ENCODE results near the gene FAM219A. TPM values are rescaled to one million over a fixed set of nuclear protein-coding genes. Genes with fewer than 3 reads are reported as not detected.

Gene FAM219A
- total RNA-seq, 1 donor from 2014 or later: 4.6 TPM

DNA sequence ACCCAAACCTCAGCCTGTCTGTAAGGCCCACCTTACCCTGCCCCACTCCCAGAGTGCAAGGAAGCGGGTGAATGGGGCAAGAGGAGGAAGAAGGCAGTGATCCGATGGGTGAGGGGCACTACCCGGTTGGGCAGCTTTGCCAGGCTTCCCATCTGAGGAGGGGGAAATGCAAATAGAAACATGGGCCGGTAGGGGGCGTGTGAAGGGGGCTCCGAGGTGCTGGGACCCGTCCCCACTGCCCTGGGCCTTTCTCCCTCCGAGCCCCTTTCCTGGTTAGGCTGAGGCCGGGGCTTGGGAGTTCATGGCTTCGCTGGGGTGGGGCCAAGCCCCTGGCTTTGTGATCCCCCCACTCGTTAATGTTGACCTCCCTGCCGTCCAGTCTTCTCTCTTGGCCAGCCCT lies 58.1 kb downstream of the FAM219A start:
- DNase-seq: no peak

DNA sequence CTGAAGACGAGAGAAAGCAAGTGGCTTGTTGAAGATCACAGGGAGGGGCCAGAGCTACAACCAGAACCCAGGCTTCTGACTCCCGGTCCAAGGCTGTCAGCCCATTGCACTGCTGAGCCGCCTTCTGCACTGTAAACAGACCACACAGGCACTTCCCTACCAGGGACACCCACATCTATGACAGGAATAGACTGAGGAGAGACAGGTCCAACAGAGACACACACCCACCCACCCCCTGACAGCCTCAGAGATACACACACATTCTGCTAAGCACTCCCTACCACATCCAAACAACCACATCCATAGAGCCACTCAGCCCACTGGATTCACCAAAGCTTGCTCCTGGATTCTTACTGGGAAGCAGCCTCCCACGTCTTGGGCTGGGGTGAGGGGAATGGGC lies 58.6 kb downstream of the FAM219A start:
- DNase-seq: no peak

DNA sequence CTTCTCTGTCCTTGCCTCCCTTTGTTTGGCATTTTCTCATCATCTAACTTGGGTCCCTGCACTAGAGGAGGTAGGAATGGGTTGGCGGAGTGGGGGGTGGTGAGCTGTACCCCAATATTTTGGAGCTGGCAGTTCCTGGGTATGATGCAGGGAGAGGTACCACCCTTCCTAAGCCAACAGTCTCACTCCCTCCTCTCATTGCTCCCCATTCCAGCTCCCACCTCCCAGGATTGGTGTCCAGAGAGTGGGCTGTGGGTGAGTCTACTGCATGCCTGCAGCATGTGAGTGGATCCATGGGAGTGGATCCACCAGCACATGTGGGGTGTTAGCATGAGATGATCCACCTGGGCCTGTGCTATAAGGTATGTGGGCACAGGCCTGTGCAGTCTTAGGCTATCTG lies 59.5 kb downstream of the FAM219A start:
- DNase-seq: no peak

DNA sequence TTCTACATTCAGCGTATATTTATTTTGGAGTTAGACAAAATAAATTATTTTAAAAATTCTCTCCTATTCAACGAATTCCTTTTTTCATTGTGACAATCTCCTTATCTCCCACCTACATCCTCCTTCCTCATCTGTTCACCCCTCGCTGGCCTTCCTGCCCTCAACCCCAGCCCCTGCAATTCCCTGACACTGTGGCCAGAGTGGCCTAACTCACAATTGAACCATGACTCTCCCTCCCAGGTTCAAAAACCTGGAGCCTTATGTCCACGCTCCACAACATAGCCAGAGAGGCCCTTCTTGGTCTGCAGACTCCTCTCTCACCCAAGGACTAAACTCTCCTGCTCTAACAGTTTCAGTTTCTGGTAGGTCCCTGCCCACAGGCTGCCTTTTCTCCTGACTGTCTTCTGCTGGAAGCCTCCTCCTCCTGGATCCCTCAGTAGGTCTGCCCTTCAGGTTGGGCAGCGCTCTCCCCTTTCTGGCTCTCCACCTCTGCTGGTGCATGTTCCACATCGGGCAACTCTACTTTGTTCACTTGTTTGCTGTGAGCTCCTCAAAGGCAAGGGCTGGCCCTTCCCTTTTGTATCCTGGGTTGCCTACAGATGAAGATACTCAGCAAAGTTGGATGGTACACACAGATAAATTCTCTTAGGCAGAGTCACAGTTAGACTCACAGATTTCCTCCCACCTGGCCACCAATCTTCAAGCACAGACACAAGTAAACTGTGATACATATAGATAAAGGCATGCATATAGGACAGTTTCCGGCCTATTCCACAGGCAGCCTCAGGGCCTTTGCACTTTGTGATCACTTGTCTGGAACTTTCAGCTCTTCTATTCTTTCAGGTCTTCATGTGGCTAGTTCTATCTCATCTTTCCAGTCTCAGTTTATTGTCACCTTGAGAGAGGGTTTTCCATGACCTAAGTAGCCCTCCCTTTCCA lies 61.8 kb downstream of the FAM219A start:
- DNase-seq: no peak

DNA sequence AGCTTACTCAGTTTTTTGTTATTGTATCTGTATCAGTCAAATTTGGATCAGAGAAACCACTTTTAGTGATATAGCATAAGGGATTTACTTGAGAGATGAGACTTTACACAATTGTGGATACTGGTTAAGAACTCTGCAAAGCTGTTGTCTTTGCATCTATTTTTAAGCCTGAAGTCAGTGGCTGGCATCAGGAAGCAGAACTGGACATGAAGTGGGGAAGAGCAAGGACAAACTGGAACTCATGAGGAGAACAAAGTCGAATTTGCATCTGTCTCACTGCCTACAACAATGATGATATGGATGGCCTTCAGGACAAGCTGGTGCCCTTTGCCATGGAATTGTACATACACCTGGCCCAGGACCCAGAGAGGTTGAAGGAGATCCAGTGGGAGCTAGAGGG lies 65.9 kb downstream of the FAM219A start:
- no peak for DNase-seq

DNA sequence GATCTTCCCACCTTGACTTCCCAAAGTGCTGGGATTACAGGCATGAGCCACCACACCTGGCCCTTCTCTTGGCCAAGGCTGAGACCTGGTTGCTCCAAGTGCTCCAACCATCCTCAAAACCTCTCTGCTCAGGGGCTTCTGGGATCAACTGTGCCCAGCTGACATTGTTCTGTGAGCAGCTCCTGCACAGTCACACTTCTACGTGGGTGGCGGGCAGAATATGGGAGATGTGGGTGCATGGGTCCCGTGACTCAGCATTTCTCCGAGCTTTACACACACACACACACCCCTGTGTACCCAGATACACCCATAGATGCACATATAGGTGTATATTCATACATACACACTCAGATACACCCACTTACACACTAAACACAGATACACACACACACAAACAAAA lies 71.1 kb downstream of the FAM219A start:
- DNase-seq: no peak

DNA sequence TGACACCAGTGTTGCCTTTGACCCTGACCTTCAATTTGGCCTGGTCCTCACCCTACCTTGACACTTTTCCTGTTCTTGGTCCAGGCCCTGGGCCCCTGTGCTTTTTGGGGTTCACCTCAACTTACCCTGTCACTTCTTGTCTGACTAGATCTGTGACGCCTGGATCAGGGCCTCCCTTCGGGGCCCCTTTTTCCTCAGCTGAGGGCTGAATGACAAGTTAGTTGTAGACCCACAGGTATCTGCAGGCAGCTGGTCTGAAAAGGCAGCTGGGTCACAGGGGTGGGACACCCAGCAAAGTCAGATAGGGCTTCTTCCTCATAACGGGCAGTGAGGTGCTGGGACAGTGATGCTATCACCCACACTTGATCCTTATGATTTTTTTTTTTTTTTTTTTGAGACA lies 71.7 kb downstream of the FAM219A start:
- DNase-seq: no peak

DNA sequence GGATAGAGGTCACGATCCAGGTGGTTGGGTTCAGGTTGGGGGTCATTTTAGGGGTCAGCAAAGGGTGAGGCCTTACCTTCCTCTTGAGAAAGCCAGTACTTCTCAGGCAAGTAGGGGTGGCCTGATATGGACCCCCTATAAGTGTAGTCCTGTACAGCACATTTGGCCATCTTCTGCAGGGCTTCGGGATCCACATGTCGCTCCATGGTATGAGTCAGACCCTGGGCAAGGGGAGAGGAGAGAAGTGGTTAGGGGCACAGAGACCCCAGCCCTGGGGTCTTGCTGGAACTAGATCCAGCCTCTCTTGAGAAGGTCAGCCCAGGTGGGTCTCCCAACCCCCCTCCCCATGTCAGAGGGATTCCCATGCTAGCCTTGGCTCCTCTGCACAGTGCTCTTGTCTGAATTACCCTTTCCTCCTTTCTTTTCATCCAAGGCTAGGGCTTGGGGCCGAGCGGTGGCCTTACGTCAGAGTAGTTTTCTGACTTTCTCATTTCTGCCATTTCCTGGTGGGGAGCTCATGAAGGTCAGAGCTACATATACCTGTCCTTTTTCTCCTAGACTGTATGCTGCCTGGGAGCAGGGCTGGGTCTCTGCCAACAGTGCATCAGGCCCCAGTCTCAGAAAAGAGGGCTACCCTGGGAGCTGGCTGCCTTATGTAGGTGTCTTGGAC lies 72.7 kb downstream of the FAM219A start:
- DNase-seq: no peak

DNA sequence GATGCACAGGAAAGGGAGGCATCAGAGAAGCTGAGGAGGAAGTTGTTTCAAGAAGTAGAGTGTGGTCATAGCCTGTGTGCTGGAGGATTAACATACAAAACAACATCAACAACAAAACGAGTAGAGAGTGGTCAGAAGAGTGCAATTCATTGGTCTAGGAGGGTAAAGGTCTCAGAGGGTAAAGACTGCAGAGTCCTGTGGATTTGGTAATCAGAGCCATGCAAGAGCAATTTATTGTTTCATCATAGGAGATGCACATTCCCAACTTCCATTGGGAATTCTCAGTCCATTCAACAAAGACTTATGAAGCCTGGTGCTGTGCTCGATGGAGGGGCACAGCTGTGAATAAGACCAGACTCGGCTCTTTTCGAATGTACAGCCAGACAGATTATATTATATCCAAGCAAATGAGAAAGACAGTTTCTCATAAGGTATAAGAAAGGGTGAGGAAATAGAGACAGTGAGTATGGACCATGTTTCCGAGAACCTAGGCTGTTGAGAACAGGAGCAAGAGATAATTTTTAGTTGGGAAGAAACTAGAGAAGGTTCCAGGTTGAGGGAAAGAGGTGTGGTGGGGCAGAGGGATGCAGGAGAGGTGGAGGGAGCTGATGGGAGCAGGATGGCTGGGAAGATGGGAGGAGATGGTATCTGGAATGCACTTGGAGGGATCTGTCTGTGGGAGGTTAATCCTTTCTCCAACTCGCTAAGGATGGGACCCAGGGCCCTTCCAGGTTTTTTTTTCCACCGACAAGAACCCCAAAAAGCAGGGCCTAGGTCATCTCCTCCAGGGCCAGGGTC lies 73.8 kb downstream of the FAM219A start:
- no peak for DNase-seq

DNA sequence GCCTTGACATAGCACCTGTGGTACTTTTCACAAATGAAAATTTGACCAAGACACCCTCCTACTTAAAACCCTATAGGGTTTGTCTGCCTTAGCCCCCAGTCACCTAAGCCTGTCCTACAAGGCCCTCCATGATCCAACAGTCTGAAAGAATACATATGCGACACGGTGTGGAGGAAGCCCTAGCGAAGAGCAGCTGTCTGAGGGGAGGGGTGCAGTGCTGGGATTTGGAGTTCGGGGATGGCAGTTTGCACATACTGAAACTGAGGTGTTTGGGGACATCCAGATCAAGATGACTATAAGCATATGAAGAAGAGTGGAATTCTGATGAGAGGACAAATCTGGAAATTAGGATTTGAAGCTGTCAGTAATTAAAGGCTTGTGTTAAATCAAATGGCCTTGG lies 74.5 kb downstream of the FAM219A start:
- DNase-seq: no peak

DNA sequence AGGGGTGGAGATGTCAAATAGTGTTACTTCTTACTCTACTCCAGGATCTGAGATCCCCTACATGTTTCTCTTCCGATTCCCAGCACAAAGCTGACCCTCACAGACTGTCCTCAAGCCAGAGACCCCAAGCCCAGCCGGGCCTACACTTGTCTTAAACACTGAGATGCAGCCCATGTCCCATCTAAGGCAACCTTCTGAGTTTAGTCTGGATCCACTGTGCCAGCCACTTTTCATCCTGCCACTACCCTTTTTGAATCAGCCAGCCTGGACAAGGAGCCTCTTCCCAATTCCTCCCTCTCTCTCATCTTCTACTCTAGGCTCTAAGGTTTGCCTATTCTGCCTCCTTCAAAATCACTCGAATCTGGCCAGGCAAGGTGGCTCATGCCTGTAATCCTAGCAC lies 75.5 kb downstream of the FAM219A start:
- DNase-seq: no peak

DNA sequence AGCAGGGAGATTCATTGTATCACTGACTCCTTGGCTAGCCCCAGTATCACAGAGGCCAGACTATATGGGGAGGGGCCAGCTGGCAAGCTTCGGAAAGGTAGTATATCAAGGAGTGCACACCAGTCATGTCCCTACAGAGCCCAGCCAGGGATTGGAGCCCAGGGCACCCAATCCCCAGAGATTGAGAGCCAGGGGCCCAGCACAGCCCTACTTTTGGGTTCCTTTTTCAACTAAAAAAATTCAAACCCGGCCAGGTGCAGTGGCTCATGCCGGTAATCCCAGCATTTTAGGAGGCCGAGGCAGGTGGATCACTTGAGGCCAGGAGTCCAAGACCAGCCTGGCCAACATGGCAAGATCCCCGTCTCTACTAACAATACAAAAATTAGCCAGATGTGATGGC lies 76.3 kb downstream of the FAM219A start:
- no peak for DNase-seq

DNA sequence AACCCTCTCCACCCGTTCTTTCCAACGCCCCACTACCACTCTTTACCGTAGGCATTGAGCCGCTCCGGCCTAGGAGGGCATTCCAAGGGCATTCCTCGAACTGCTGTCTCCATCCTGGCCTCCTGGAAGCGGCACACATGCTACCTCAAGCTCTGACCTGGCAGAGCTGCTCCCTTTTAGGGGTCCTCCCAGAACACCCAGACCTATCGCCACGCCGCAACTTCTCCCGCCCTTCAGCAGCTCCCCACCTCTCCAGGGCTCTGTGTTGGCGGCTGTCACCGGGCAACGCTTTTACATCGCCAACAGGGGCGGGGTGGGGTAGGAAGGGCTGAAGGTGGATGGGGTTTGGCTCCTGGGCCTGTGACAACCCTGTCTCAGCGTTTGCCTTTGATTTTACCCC lies 77.0 kb downstream of the FAM219A start:
- DNase-seq: no peak

DNA sequence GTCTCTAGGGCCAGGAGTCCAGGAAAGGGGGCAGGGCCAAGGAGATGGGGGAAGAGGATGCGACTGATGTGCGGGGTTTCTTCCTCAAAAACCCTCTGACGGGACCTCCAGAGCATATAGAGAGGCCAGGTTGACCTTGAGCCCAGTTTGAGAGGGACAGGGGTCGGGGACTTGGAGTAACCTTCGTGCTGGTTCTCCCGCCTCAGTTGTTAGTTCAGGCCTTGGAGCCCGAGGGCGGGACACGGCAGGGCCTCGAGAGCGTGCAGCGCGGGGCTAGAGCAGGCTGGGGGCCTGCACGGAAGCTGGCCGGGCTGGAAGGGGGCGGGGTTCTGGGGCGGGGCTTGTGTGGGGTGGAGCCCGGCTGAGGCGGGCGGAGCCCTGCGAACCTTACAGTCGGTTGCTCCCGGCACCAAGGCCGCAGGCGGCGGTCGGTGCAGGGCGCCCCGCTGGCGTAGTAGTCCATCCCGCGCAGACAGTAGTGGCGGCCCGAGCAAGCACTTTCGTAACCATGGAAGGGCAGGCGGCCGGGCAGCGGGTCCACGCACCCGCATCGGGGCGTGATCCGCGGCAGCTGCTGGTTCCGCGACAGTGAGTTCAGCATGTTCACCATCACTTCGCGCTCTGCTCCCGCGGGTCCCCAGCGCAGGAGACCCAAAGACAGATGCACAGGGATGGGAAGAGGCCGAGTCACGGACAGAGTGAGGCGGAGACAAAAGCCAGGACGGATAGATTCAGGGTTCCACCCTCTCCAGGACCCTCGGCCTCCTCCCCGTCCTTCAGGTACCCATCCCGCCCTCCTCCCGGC lies 77.7 kb downstream of the FAM219A start:
- no peak for DNase-seq

DNA sequence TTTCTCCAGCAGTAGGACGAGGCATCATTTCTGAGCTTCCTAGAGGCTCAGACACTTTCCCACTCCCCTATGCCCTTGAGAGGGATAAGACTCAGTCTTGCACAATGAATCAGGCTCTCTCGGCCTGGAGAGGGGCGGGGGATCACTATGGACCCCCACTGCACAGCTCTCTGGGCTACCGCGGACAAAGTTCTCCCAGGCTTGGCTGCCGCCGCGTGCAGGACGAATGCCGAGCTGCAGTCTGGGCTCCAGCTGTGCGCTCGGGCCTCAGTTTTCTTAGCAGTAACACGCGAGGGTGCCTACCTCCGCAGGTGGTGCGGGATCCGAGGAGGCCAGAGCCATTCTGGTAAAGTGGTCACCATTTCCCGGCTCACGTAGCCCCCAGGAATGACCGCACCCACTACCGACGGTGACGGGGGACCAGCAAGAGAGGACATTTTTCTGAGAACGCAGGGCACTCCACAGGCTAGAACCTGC lies 78.3 kb downstream of the FAM219A start:
- DNase-seq: no peak

DNA sequence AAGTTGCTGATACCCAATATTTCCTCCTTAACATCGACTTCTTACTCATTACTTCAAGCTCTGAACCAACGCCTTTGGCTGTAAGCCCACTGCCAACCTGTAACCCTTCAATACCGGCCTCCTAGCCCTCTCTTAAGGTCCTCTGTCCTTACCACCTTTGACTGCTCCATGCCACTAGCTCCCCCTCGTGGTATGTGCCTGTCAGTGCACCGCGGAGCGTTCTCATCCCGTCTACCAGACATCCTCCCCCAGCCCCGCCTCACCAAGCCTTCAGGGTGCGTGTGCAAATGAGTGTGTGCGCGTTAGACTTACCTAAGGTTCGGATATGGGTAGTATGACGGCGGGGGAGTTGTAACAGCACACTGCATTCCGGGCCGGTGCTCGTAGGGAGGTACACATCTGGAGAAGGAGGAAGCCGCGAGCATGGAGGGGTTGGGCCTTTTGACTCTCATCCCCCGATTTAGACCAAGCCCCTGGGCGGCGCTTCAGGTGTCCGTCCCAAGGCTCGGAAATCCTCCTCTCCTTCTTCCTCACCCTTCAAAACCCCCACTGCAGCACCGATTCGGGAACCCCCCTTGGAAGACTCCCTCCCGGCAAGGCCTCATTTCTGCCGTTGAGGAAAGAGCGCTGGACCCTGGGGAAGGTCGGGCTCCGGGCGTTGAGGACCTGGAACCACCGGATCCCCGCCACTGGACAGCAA lies 78.9 kb downstream of the FAM219A start:
- DNase-seq: peak; percentile 56

DNA sequence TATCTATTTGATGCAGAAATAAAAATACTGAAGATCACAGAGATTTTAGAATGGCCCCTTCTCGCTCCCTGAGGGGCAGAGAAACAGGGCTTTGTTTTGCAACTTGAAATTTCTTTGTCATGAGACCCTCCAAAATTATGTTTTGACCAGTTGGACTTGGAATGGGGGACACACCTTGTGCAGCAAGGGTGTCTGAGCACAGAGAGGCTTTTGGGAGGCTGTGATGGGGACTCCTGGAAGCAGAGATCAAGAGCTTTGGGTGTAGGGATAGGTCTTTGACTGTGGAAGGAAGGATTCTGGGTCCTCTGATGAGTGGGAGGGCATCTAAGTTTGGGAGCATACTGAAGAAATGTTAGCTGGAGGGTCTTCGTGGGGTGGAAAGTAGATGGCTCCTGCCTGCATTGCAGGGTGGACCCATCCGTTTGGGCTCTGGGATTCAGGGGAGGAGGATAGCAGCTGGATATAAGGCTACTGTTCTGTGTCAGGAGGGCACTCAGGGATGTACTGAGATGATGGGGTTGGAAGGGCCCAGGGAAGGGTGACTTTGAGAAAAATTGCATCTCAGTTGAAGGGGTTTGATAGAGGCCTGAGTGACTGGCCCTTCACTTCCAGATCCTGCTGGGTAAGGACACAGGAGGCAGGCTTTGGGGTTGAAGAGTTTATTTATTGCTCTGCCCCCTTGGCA lies 79.9 kb downstream of the FAM219A start:
- no peak for DNase-seq

DNA sequence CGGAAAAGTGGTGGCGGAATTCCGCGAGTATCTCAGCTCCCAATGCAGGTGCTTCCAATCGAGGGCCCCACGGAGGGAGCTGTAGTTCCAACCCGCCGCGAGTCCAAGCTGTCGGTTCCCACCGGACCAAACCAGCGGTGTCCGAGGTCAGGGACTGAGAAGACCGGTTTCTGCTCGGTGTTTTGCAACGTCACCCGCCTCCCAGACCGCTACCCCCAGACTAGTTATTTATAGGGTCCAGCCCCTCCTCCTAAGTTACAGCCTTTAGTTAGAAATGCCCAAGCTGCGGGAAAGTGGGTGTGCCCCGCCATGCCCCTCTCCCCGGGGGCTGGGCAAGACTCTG lies 81.0 kb downstream of the FAM219A start:
- no peak for DNase-seq

DNA sequence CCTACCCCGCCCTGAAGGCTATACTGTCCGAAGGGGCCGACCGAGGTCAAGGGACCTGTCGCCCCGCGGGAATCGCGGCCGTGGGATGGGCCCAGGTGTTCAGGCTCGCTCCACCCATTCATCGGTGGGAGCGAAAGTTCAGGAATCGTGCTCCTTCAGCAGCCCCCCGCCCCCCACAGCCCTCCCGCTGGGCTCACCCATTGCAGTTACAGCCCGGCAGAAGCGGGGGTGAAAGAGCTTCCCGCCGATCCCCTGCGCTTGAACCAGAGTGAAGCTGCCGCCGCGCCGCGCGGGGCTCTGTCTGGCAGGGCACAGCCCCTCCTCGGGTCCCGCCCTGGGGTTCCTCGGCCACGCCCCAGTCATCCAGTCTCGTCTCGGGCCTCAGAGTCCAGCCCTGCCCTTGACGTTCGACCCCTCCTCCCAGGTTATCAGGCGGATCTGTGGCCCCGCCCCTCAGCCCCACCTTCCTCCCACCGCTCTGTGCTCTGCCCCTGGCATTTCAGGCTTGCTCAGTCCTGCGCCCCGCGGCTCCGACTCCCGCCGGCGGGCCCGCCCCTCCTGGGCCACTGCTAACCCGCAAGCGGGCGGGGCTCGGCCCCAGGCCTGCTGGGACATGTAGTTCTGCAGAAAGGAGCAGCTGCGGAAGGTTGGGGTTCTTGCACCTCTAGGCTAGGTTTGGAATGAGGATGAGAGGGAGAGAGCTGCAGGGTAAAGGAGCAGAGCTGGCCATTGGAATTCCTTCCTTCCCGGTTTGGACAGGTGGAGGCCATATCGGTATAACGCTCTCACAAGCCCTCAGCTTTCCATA lies 81.6 kb downstream of the FAM219A start, which contains the start of gene MYORG:
TSS of gene MYORG (minus strand) at position 303 of the 808 bp plus-strand sequence. CDS start 3,955 bp downstream, outside the sequence.
- DNase-seq: peak; percentile 64

All from skin of body (tissue), 2 donors.